ENCODE measurements around the gene PLA2G4A. TPM values are rescaled to one million over a fixed set of nuclear protein-coding genes. Genes with fewer than 3 reads are reported as not detected.

The PLA2G4A gene
- total and polyA plus RNA-seq, 4 donors: 4.7 to 15.4 (median 9.0) TPM

DNA sequence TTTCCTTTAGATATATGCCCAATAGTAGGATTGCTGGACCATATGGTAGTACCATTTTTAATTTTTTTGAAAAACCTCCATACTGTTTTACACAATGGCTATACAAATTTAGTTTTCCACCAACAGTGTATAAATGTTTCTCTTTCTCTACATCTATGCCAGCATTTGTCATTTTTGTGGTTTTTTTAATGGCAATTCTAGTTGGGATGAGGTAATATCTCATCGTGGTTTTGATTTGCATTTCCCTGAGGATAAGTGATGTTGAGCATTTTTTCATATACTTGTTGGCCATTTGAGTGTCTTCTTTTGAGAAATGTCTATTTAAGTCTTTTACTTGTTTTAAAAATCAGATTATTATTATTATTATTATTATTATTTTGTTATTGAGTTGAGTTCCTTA is 35.5 kb downstream of the PLA2G4A start:
- Histone ChIP-seq H3K4me3 (ENCODE audit: low read depth, low read length) (no peak overlapping the region), H3K27me3 (ENCODE audit: control insufficient read depth, insufficient read depth, low read length) (no peaks in the 10 kb centered on the region), H3K4me1 (ENCODE audit: control insufficient read depth, insufficient read depth, low read length) (no peaks in the 10 kb centered on the region), H3K27ac (ENCODE audit: low read depth, low read length) (no peak overlapping the region), H3K36me3 (ENCODE audit: control insufficient read depth, insufficient read depth, low read length) (no peaks in the 10 kb centered on the region), H3K9me3 (ENCODE audit: control insufficient read depth, insufficient read depth, low read length) (no peaks in the 10 kb centered on the region)
- no CpG with 5 or more reads among the region's 1 CpG for WGBS (ENCODE audit: insufficient coverage)
- DNase-seq (ENCODE audit: low read depth in 4 of 6, low spot score in 6 of 6): no peak

DNA sequence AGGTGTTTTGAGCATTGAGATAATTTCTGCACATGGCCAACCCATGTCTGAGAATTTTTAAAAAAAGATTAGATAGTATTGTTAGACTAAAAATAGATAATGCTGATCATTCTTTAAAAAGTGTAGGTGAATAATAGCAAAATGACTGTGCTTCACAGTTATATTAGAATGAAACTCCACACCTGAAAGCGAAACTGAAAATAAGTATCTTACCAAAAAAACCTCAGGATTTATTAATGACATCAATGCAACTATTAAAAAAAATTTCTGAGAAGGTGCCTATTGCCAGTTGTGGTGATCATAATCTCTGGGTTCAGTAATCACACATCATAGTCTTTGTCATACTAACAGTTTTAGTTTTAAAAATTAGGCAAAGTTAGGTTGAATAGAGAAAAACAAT is 36.5 kb downstream of the PLA2G4A start:
- Histone ChIP-seq H3K36me3 (ENCODE audit: control insufficient read depth, insufficient read depth, low read length) (no peaks in the 10 kb centered on the region), H3K4me3 (ENCODE audit: low read depth, low read length) (no peak overlapping the region), H3K9me3 (ENCODE audit: control insufficient read depth, insufficient read depth, low read length) (no peaks in the 10 kb centered on the region), H3K27ac (ENCODE audit: low read depth, low read length) (no peak overlapping the region), H3K4me1 (ENCODE audit: control insufficient read depth, insufficient read depth, low read length) (no peaks in the 10 kb centered on the region), H3K27me3 (ENCODE audit: control insufficient read depth, insufficient read depth, low read length) (no peaks in the 10 kb centered on the region)
- WGBS (ENCODE audit: insufficient coverage): no CpG with 5 or more reads among the region's 1 CpG
- DNase-seq (ENCODE audit: low read depth in 4 of 6, low spot score in 6 of 6): no peak

DNA sequence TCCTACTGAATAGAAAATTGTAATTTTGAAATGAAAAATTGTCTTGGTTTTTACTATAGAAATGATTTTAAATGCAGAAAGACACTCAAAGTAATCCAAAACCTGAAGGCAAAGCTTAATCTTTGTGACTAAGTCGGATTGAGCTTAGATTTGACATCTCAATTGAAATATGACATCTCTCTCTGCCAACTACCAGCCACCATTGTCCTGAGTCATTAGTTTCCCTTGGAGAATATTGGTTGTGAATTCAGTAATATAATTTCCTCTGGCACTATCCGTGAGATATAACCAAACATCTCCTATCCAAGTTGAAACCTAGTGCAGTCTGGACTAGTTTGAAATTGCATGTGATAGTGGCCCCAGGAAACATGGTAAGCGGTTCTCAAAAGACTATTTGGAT is 37.1 kb downstream of the PLA2G4A start:
- Histone ChIP-seq H3K4me3 (ENCODE audit: low read depth, low read length) (no peak overlapping the region), H3K4me1 (ENCODE audit: control insufficient read depth, insufficient read depth, low read length) (no peaks in the 10 kb centered on the region), H3K27ac (ENCODE audit: low read depth, low read length) (no peak overlapping the region), H3K9me3 (ENCODE audit: control insufficient read depth, insufficient read depth, low read length) (no peaks in the 10 kb centered on the region), H3K36me3 (ENCODE audit: control insufficient read depth, insufficient read depth, low read length) (no peaks in the 10 kb centered on the region), H3K27me3 (ENCODE audit: control insufficient read depth, insufficient read depth, low read length) (no peaks in the 10 kb centered on the region)
- DNase-seq (ENCODE audit: low read depth in 4 of 6, low spot score in 6 of 6): no peak
- no CpG with 5 or more reads among the region's 3 CpGs for WGBS (ENCODE audit: insufficient coverage)

DNA sequence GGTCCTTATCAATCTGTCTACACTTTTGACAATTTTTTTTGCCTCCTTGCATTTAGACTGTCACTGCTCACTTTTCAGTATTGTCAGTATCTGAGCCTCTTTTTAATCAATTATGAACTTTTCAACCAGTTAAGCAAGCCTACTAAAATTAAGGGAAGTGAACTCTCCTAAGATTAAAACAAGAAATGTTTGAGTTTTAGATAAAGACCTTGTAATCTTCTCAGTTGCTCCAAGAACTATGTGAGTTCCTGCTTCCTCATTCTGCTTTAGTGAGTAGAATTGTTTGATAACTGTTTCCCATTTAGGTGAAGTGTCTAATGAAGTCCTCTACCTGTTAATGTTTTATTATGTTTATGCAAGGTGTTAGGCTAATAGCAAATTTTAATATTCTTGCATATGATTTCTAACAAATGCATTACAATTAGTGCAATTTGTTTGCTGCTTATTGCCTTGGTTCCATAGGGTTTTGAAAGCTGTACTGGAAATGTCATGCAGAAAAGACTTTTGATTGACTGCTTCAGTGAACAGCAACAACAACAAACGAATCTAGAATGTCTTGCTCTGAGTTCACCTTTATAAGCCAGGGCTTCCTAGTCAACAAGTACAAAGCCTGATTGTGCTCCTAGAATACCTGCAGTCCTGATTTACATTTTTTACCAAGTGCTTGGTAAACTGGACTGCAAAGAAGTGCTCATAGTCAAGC is 40.9 kb downstream of the PLA2G4A start:
- DNase-seq (ENCODE audit: low read depth in 4 of 6, low spot score in 6 of 6): no peak
- 50% methylated on average over 1 of the region's 1 CpG for WGBS (ENCODE audit: insufficient coverage)
- H3K27ac ChIP-seq (ENCODE audit: low read depth, low read length): no peak overlapping the region

DNA sequence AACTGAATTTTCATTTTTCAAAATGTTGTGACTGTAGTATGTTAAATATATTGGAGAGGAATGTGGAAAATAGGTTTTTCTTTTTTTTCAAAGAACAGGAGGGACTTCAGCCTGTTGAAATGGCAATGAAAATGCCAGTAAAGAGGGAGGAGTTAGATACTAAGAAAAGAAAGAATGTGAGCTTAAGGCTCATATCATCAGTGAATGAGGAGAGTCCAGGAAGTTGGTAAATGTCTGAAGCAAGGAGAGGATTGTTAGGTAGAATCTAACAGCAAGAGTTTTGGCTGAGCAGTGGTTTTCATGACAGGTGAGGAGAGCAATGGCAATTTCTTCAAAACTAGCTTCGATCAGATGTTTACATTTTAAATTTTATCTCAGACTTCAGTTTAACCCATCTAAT is 43.0 kb downstream of the PLA2G4A start:
- Histone ChIP-seq H3K9me3 (ENCODE audit: control insufficient read depth, insufficient read depth, low read length) (no peaks in the 10 kb centered on the region), H3K36me3 (ENCODE audit: control insufficient read depth, insufficient read depth, low read length) (no peaks in the 10 kb centered on the region), H3K27ac (ENCODE audit: low read depth, low read length) (peak overlapping the region; percentile 6), H3K27me3 (ENCODE audit: control insufficient read depth, insufficient read depth, low read length) (no peaks in the 10 kb centered on the region), H3K4me3 (ENCODE audit: low read depth, low read length) (no peak overlapping the region), H3K4me1 (ENCODE audit: control insufficient read depth, insufficient read depth, low read length) (no peaks in the 10 kb centered on the region)
- whole genome bisulfite sequencing (ENCODE audit: insufficient coverage): no CpG with 5 or more reads among the region's 1 CpG
- no peak for DNase-seq (ENCODE audit: low read depth in 4 of 6, low spot score in 6 of 6)

More for the DNA sequence above, 40.9 kb downstream of the PLA2G4A start:
- Histone ChIP-seq H3K9me3 (ENCODE audit: control insufficient read depth, insufficient read depth, low read length) (no peaks in the 10 kb centered on the region), H3K4me3 (ENCODE audit: low read depth, low read length) (no peak overlapping the region), H3K27me3 (ENCODE audit: control insufficient read depth, insufficient read depth, low read length) (no peaks in the 10 kb centered on the region), H3K36me3 (ENCODE audit: control insufficient read depth, insufficient read depth, low read length) (no peaks in the 10 kb centered on the region), H3K4me1 (ENCODE audit: control insufficient read depth, insufficient read depth, low read length) (no peaks in the 10 kb centered on the region)

DNA sequence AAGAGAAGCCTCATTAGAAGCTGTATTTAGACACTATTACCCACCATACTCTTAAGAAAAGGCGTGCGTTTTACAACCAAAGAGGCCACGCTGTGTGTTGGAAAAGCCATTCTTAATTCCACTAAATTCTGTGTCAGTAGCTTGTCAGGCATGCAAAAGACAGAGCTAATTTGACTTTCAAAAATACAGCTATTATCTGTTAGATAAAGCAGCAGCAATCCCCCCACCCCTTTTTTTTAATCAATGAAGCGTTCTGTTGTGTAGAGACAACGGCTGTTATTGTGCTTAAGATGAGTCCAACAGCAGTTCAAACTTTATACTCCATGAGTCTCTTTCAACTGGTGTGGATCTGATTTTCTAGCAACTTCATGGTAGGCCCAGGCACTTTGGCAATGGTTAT is 43.5 kb downstream of the PLA2G4A start:
- 17% methylated on average over 3 of the region's 5 CpGs for WGBS (ENCODE audit: insufficient coverage)
- peak overlapping the region; percentile 65 for H3K27ac ChIP-seq (ENCODE audit: low read depth, low read length)
- H3K4me1 ChIP-seq (ENCODE audit: control insufficient read depth, insufficient read depth, low read length): no peaks in the 10 kb centered on the region
- H3K36me3 ChIP-seq (ENCODE audit: control insufficient read depth, insufficient read depth, low read length): no peaks in the 10 kb centered on the region
- H3K9me3 ChIP-seq (ENCODE audit: control insufficient read depth, insufficient read depth, low read length): no peaks in the 10 kb centered on the region
- H3K27me3 ChIP-seq (ENCODE audit: control insufficient read depth, insufficient read depth, low read length): no peaks in the 10 kb centered on the region
- peak in 2 of 6 donors; percentile 48 to 53 for DNase-seq (ENCODE audit: low read depth in 4 of 6, low spot score in 6 of 6)
- H3K4me3 ChIP-seq (ENCODE audit: low read depth, low read length): no peak overlapping the region

DNA sequence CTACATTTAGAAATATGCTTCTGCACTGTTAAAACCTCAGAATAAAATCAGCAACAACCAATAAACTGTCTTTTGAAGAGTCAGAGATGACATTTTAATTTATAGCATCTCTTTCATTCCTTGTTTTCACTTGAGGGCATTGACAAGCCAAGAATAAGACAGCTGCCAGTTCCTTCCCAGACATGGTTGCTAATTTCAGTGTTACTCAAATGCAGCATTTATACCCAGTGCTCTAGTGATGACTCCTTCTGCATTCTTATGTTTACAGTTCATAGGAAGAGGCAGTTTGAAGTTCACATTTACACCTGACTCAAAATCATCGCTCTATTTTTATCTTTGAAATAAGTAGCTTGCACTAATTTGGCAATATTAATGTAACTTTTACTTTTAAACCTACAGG is 44.9 kb downstream of the PLA2G4A start:
- peak in 2 of 6 donors; percentile 6 to 56 for DNase-seq (ENCODE audit: low read depth in 4 of 6, low spot score in 6 of 6)
- H3K27ac ChIP-seq (ENCODE audit: low read depth, low read length): peak overlapping the region; percentile 30
- no peaks in the 10 kb centered on the region for H3K9me3 ChIP-seq (ENCODE audit: control insufficient read depth, insufficient read depth, low read length)
- no peak overlapping the region for H3K4me3 ChIP-seq (ENCODE audit: low read depth, low read length)
- no CpG with 5 or more reads among the region's 1 CpG for WGBS (ENCODE audit: insufficient coverage)
- H3K36me3 ChIP-seq (ENCODE audit: control insufficient read depth, insufficient read depth, low read length): no peaks in the 10 kb centered on the region
- H3K27me3 ChIP-seq (ENCODE audit: control insufficient read depth, insufficient read depth, low read length): no peaks in the 10 kb centered on the region
- no peaks in the 10 kb centered on the region for H3K4me1 ChIP-seq (ENCODE audit: control insufficient read depth, insufficient read depth, low read length)

DNA sequence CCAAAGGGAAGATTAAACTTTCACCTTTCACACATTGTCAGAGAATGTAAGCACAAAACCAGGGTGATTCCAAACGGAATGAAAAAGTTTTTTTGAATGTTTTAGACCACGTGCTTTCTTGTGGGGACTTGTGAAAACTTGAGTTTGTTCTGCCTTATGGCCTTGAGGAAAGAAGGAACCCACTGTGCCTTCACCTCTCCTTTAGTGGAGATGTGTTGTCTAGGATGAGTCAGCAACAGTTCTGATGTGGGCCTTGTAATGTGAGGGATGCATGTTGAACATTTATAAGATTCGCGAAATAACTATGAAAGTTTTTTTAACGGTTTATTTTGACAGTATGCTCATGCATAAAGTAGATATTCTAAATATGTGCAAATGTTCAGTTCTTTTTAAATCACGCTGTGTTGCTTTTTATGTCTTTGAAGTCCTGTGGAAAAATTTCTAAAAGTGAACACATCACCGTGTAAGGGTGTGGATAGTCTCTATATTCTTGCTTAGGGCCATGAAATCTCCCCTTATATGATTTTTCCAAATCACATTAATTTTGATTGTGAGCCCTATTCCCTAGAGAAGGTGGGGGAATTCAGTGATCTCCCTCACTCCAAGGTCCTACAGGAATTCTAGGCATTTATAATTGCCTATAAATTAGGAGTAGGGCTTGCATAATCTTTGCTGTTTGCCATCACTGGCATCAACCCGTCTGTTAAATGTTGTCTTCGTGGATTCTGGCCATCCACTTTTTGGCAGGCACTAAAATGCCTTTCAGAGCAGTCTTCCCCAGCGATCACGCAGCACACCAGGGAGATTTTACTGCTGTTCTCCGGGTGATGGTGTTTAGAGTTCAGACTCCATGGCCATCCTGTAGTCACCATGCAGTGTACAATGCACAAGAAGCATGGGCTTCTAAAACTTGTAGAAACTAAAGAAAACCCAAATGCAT is 47.4 kb downstream of the PLA2G4A start:
- Histone ChIP-seq H3K27me3 (ENCODE audit: control insufficient read depth, insufficient read depth, low read length) (no peaks in the 10 kb centered on the region), H3K27ac (ENCODE audit: low read depth, low read length) (no peak overlapping the region), H3K4me1 (ENCODE audit: control insufficient read depth, insufficient read depth, low read length) (no peaks in the 10 kb centered on the region), H3K9me3 (ENCODE audit: control insufficient read depth, insufficient read depth, low read length) (no peaks in the 10 kb centered on the region), H3K36me3 (ENCODE audit: control insufficient read depth, insufficient read depth, low read length) (no peaks in the 10 kb centered on the region), H3K4me3 (ENCODE audit: low read depth, low read length) (no peak overlapping the region)
- 61% methylated on average over 5 of the region's 12 CpGs for WGBS (ENCODE audit: insufficient coverage)
- peak in 1 of 6 donors; percentile 81 for DNase-seq (ENCODE audit: low read depth in 4 of 6, low spot score in 6 of 6)

DNA sequence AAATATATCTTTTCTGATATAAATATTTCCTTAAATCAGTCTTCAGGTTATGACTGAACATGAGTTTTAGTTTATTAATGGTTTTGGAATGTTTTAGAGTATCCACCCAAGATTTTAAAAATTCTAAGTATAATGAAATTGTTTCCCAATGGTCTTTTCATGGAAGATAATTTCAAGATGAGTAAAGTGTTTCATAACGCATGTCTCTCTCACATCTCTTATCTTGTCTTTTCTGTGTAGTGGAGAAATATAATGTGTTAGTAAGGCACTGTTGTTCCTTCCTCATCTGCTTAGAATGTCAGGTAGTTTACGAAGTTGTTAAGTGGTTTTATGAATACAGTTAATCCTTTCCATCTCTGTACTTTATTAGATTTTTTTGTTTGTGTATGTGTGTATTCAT is 49.6 kb downstream of the PLA2G4A start:
- no peaks in the 10 kb centered on the region for H3K27me3 ChIP-seq (ENCODE audit: control insufficient read depth, insufficient read depth, low read length)
- no peak overlapping the region for H3K4me3 ChIP-seq (ENCODE audit: low read depth, low read length)
- no peak for DNase-seq (ENCODE audit: low read depth in 4 of 6, low spot score in 6 of 6)
- no peaks in the 10 kb centered on the region for H3K4me1 ChIP-seq (ENCODE audit: control insufficient read depth, insufficient read depth, low read length)
- H3K36me3 ChIP-seq (ENCODE audit: control insufficient read depth, insufficient read depth, low read length): no peaks in the 10 kb centered on the region
- H3K27ac ChIP-seq (ENCODE audit: low read depth, low read length): no peak overlapping the region
- WGBS (ENCODE audit: insufficient coverage): no CpG with 5 or more reads among the region's 2 CpGs
- no peaks in the 10 kb centered on the region for H3K9me3 ChIP-seq (ENCODE audit: control insufficient read depth, insufficient read depth, low read length)
